HCT116 (cell line): Measurements from ENCODE around the gene HINT1. TPM values are rescaled to one million over a fixed set of nuclear protein-coding genes. Genes with fewer than 3 reads are reported as not detected.

ENCODE experiments used
- ATAC-seq: fragments of 200-7000 bp; cut with Tn5 transposase; 2 replicates; pipeline ENCODE4 v1.9.1; 2020; ENCODE audit warnings: mild to moderate bottlenecking, moderate library complexity
- BruUV-seq: library from RNA; stranded (reverse); fragments of 400-500 nt; replicated peaks from 2 replicates; lab custom pipeline; 2021; lab: Mats Ljungman, UMichigan
- CTCF ChIA-PET: fragments of 300-600 bp; sonication (Branson Sonifier 250); formaldehyde crosslinking; loops from one replicate; lab custom pipeline; 2021; ENCODE audit warnings: antibody characterized with exemption; lab: Charles Lee
- POLR2A ChIA-PET: fragments of 300-600, 350-600 bp; sonication (Branson Sonifier 250); formaldehyde crosslinking; loops from one replicate; lab custom pipeline; 2021; ENCODE audit warnings: antibody characterized with exemption; lab: Charles Lee
- RAD21 ChIA-PET, 2 experiments: fragments of 300-600 bp; sonication (Branson Sonifier 250); formaldehyde crosslinking; loops; one replicate each; lab custom pipeline; 2023; ENCODE audit warnings: low total read pairs in 2 of 2; ENCODE audit not compliant: uncharacterized antibody in 2 of 2, unreplicated experiment in 2 of 2, low non-redundant PET in 1 of 2; lab: Charles Lee
- DNase-seq: peaks from one replicate; pipeline ENCODE4 v3.0.0-alpha.2; 2010; ENCODE audit warnings: low read depth, low spot score
- H2AFZ ChIP-seq: fragments of 200-600 bp; shearing (Covaris generic), sonication (generic); 2 replicates; pipeline ENCODE4 v1.6.1; 2017; ENCODE audit warnings: low read depth, mixed run types, mixed read lengths, antibody characterized with exemption, low read length; ENCODE audit not compliant: poor library complexity, severe bottlenecking
- H3K27ac ChIP-seq: 2 replicates; pipeline ENCODE4 v1.5.1; 2012; ENCODE audit warnings: low read depth, low read length
- H3K27me3 ChIP-seq: fragments of 200-600 bp; sonication (generic); 2 replicates; pipeline ENCODE4 v1.6.1; 2016; ENCODE audit warnings: mixed run types, low read length, mixed read lengths; ENCODE audit not compliant: insufficient read depth
- H3K36me3 ChIP-seq, 2 experiments: fragments of 200-500 bp in 1 of 2; fragments of 200-600 bp in 1 of 2; sonication (Bioruptor generic) in 1 of 2; sonication (generic) in 1 of 2; 2 replicates each; pipeline versions ENCODE4 v1.5.1 to v1.6.1; 2014 to 2016; ENCODE audit warnings: low read length in 2 of 2, inconsistent platforms in 1 of 2, mixed read lengths in 1 of 2, mixed run types in 1 of 2; ENCODE audit not compliant: insufficient read depth in 2 of 2, control insufficient read depth in 1 of 2
- H3K4me1 ChIP-seq, 2 experiments: fragments of 200-600 bp in 1 of 2; sonication (generic) in 1 of 2; 2 replicates each; pipeline versions ENCODE4 v1.5.1 to v1.6.1; 2012 to 2017; ENCODE audit warnings: low read length in 2 of 2, inconsistent platforms in 1 of 2, mild to moderate bottlenecking in 1 of 2, mixed read lengths in 1 of 2, mixed run types in 1 of 2, moderate library complexity in 1 of 2; ENCODE audit not compliant: insufficient read depth in 2 of 2, control insufficient read depth in 1 of 2
- H3K4me2 ChIP-seq: fragments of 200-600 bp; sonication (generic); 2 replicates; pipeline ENCODE4 v1.6.1; 2017; ENCODE audit warnings: mixed run types, low read length, mixed read lengths
- H3K4me3 ChIP-seq, 2 experiments: fragments of 200-600 bp in 1 of 2; sonication (generic) in 1 of 2; replicated peaks in 1 of 2; 2 replicates each; pipeline ENCODE4 v1.5.1; 2011 to 2016; ENCODE audit warnings: low read length in 2 of 2, control low read depth in 1 of 2, low read depth in 1 of 2, mild to moderate bottlenecking in 1 of 2, mixed read lengths in 1 of 2, mixed run types in 1 of 2
- H3K79me2 ChIP-seq: fragments of 200-600 bp; sonication (generic); 2 replicates; pipeline ENCODE4 v1.6.1; 2017; ENCODE audit warnings: mild to moderate bottlenecking, mixed run types, low read length, moderate library complexity, mixed read lengths; ENCODE audit not compliant: insufficient read depth
- H3K9ac ChIP-seq: fragments of 200-600 bp; sonication (generic); 2 replicates; pipeline ENCODE4 v1.6.1; 2016; ENCODE audit warnings: low read length, mixed read lengths
- H3K9me2 ChIP-seq: fragments of 200-600 bp; sonication (generic), shearing (Covaris generic); 2 replicates; pipeline ENCODE4 v1.6.1; 2017; ENCODE audit warnings: mixed run types, mild to moderate bottlenecking, moderate library complexity; ENCODE audit not compliant: insufficient read depth
- H3K9me3 ChIP-seq, 2 experiments: fragments of 200-500 bp in 1 of 2; fragments of 200-600 bp in 1 of 2; sonication (Bioruptor generic) in 1 of 2; sonication (generic) in 1 of 2; 2 replicates each; pipeline ENCODE4 v1.6.1; 2014 to 2017; ENCODE audit warnings: low read length in 2 of 2, mixed read lengths in 2 of 2, inconsistent platforms in 1 of 2, low read depth in 1 of 2, mild to moderate bottlenecking in 1 of 2, mixed run types in 1 of 2, moderate library complexity in 1 of 2; ENCODE audit not compliant: control insufficient read depth in 1 of 2, insufficient read depth in 1 of 2
- H4K20me1 ChIP-seq: fragments of 200-600 bp; sonication (generic), shearing (Covaris generic); 2 replicates; pipeline ENCODE4 v1.6.1; 2017; ENCODE audit warnings: mixed run types, mild to moderate bottlenecking, moderate library complexity; ENCODE audit not compliant: insufficient read depth
- ATF3 ChIP-seq: IDR thresholded peaks from 2 replicates; pipeline ENCODE4 v1.6.1; 2012
- CBX3 ChIP-seq: IDR thresholded peaks from 2 replicates; pipeline ENCODE4 v1.6.1; 2012; ENCODE audit warnings: low read depth
- CEBPB ChIP-seq: IDR thresholded peaks from 2 replicates; pipeline ENCODE4 v1.6.1; 2012; ENCODE audit warnings: low read depth
- CTCF ChIP-seq, 3 experiments: fragments of 200-600 bp in 1 of 3; sonication (generic) in 1 of 3; IDR thresholded peaks in 2 of 3; conservative IDR thresholded peaks in 1 of 3; 2 replicates each; pipeline ENCODE4 v1.5.1; 2012 to 2017; ENCODE audit warnings: low read depth in 2 of 3, low read length in 2 of 3, antibody characterized with exemption in 1 of 3, borderline replicate concordance in 1 of 3, control low read depth in 1 of 3, mild to moderate bottlenecking in 1 of 3, mixed read lengths in 1 of 3, mixed run types in 1 of 3, moderate library complexity in 1 of 3; ENCODE audit not compliant: insufficient read depth in 1 of 3
- EGR1 ChIP-seq: IDR thresholded peaks from 2 replicates; pipeline ENCODE4 v1.6.1; 2012; ENCODE audit warnings: low read depth
- ELF1 ChIP-seq: IDR thresholded peaks from 2 replicates; pipeline ENCODE4 v1.6.1; 2012; ENCODE audit warnings: low read depth, borderline replicate concordance
- EZH2 ChIP-seq: fragments of 200-600 bp; sonication (generic); IDR thresholded peaks from 2 replicates; pipeline ENCODE4 v1.6.1; 2017; ENCODE audit warnings: antibody characterized with exemption, mixed run types
- EZH2phosphoT487 ChIP-seq: fragments of 200-600 bp; IDR thresholded peaks from 2 replicates; pipeline ENCODE4 v1.6.1; 2018; ENCODE audit warnings: antibody characterized with exemption, borderline replicate concordance
- JUND ChIP-seq: IDR thresholded peaks from 2 replicates; pipeline ENCODE4 v1.6.1; 2012
- RAD21 ChIP-seq: IDR thresholded peaks from 2 replicates; pipeline ENCODE4 v1.6.1; 2012; ENCODE audit warnings: low read depth, mild to moderate bottlenecking
- SP1 ChIP-seq: IDR thresholded peaks from 2 replicates; pipeline ENCODE4 v1.6.1; 2012; ENCODE audit warnings: low read depth
- SRF ChIP-seq: IDR thresholded peaks from 2 replicates; pipeline ENCODE4 v1.6.1; 2012; ENCODE audit warnings: low read depth
- TCF7L2 ChIP-seq: IDR thresholded peaks from 2 replicates; pipeline ENCODE4 v1.7.0; 2011; ENCODE audit warnings: borderline replicate concordance, inconsistent platforms; ENCODE audit not compliant: insufficient read depth, insufficient read length; ENCODE audit errors: extremely low read depth
- YY1 ChIP-seq: IDR thresholded peaks from 2 replicates; pipeline ENCODE4 v1.6.1; 2011; ENCODE audit warnings: low read length, low read depth, moderate library complexity, mild to moderate bottlenecking; ENCODE audit not compliant: insufficient replicate concordance; ENCODE audit errors: extremely low read depth
- ZFX ChIP-seq: fragments of 450-650 bp; IDR thresholded peaks from 2 replicates; pipeline ENCODE4 v1.6.1; 2017
- intact Hi-C: fragments of 100-400 bp; cut with micrococcal nuclease; formaldehyde crosslinking; loops from 2 replicates; pipeline ENCODE4 v1.10.0; 2022
- total RNA-seq: library from RNA; stranded (reverse); gene quantifications from one replicate; pipeline ENCODE4 v1.2.1, GENCODE V29; 2021; ENCODE audit not compliant: unreplicated experiment
- TF ChIP-seq, protein P1 (sequence below): IDR thresholded peaks from 2 replicates; pipeline ENCODE4 v1.6.1; 2011; ENCODE audit warnings: mild to moderate bottlenecking, low read length, moderate library complexity; ENCODE audit not compliant: insufficient replicate concordance; ENCODE audit errors: extremely low read depth

The HINT1 gene
- total RNA-seq, 1 experiment from 2014 or later: 222 TPM

DNA sequence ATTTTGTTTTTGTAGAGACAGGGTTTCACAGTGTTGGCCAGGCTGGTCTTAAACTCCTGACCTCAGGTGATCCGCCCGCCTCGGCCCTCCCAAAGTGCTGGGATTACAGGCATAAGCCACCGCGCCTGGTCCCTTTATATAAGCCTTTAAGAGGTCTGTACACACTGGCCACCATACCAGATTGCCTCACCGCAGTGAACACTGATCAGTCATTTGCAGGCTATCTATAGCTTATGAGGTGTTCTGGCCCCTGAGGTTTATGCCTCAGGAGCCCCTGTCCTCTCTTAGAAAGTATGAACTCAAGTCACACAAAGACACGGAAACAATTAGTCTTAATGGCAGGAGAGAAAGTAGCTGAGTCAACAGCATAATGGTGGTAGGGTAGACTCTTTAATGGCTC lies 14.6 kb downstream of the HINT1 start:
- CTCF ChIA-PET: no interaction called here
- no peak overlapping the region for H2AFZ ChIP-seq
- no peak overlapping the region for H3K4me3 ChIP-seq
- no peak overlapping the region for H3K4me2 ChIP-seq
- POLR2A ChIA-PET: no interaction called here
- no TSS peak for BruUV-seq
- no peaks in the 10 kb centered on the region for H4K20me1 ChIP-seq
- TF ChIP-seq RAD21 (no peak), EGR1 (no peak), TCF7L2 (no peak), ATF3 (no peak), JUND (no peak)
- TF ChIP-seq, protein P1, sequence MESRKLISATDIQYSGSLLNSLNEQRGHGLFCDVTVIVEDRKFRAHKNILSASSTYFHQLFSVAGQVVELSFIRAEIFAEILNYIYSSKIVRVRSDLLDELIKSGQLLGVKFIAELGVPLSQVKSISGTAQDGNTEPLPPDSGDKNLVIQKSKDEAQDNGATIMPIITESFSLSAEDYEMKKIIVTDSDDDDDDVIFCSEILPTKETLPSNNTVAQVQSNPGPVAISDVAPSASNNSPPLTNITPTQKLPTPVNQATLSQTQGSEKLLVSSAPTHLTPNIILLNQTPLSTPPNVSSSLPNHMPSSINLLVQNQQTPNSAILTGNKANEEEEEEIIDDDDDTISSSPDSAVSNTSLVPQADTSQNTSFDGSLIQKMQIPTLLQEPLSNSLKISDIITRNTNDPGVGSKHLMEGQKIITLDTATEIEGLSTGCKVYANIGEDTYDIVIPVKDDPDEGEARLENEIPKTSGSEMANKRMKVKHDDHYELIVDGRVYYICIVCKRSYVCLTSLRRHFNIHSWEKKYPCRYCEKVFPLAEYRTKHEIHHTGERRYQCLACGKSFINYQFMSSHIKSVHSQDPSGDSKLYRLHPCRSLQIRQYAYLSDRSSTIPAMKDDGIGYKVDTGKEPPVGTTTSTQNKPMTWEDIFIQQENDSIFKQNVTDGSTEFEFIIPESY: no peak
- intact Hi-C loops: no loop called here
- H3K27me3 ChIP-seq: no peaks in the 10 kb centered on the region
- H3K36me3 ChIP-seq: no peaks in the 10 kb centered on the region
- H3K4me1 ChIP-seq: no peaks in the 10 kb centered on the region
- H3K9ac ChIP-seq: no peak overlapping the region
- RAD21 ChIA-PET: no interaction called here
- no peaks in the 10 kb centered on the region for H3K79me2 ChIP-seq
- DNase-seq (no peak), ATAC-seq (no peak)
- H3K9me3 ChIP-seq: no peaks in the 10 kb centered on the region
- no peaks in the 10 kb centered on the region for H3K9me2 ChIP-seq
- no peak overlapping the region for H3K27ac ChIP-seq

DNA sequence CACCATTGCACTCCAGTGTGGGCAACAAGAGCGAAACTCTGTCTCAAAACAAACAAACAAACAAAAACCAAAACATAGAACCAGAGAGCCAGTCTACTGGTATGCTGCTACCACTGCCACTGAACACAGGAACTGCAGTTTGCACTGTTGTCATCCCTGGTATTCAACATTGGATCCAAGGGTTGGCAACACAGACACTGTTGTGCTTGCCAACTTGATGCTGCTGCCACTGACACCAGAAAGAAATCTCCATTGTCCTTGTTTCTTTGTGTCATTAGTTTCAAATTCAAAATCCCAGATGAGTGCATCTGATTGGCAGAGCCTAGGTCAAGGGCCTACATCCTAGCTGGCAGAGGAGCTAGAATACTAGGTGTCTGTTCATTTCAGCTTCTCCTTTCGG lies 16.2 kb downstream of the HINT1 start:
- Histone ChIP-seq H2AFZ (no peak overlapping the region), H3K9me2 (no peaks in the 10 kb centered on the region), H3K9me3 (no peaks in the 10 kb centered on the region), H3K79me2 (no peaks in the 10 kb centered on the region), H4K20me1 (no peaks in the 10 kb centered on the region), H3K9ac (no peak overlapping the region), H3K36me3 (no peaks in the 10 kb centered on the region), H3K4me3 (no peak overlapping the region), H3K27me3 (no peaks in the 10 kb centered on the region), H3K4me2 (no peak overlapping the region), H3K4me1 (no peaks in the 10 kb centered on the region), H3K27ac (no peak overlapping the region)
- ChIA-PET POLR2A (no interaction called here), CTCF (no interaction called here), RAD21 (no interaction called here)
- DNase-seq: no peak
- BruUV-seq: no TSS peak
- intact Hi-C loops: no loop called here
- ATAC-seq: no peak
- no peak for TF ChIP-seq SP1
- no peak for TF ChIP-seq RAD21
- no peak for TF ChIP-seq JUND
- no peak for TF ChIP-seq CEBPB
- no peak for TF ChIP-seq ELF1
- no peak for TF ChIP-seq SRF
- TF ChIP-seq CBX3: no peak
- TF ChIP-seq CTCF (IDR thresholded peaks at IDR 0.05 in 2 of 3, conservative IDR thresholded peaks at IDR 0.05 in 1 of 3; ENCODE audit: borderline replicate concordance in 1 of 3, insufficient read depth in 1 of 3, low read depth in 2 of 3, low read length in 2 of 3): no peak
- TF ChIP-seq YY1: no peak
- no peak for TF ChIP-seq ATF3
- no peak for TF ChIP-seq ZFX
- TF ChIP-seq EGR1: no peak
- no peak for TF ChIP-seq EZH2
- TF ChIP-seq EZH2phosphoT487: no peak
